HG03196 (cell line): ENCODE measurements around the gene NCS1.

ENCODE experiments used
- ATAC-seq: cut with Tn5 transposase; IDR thresholded peaks from one replicate; pipeline ENCODE4 v1.9.1; 2021; ENCODE audit not compliant: unreplicated experiment

The NCS1 gene

GRCh38 chr9:130147198-130147597 is 25.0 kb upstream of the NCS1 start:
- no peak for ATAC-seq

- ATAC-seq, result no peak
Measured at GRCh38 chr9:130147910-130148309, 24.3 kb upstream of the NCS1 start.

- ATAC-seq, result no peak
Measured at GRCh38 chr9:130149031-130149430, 23.2 kb upstream of the NCS1 start.

- ATAC-seq, result no peak
Measured at GRCh38 chr9:130149654-130150286, 22.4 kb upstream of the NCS1 start.

GRCh38 chr9:130150779-130151382 is 21.3 kb upstream of the NCS1 start:
- ATAC-seq, result no peak

GRCh38 chr9:130154816-130155215 is 17.4 kb upstream of the NCS1 start:
- ATAC-seq, result no peak

GRCh38 chr9:130155647-130156046 is 16.6 kb upstream of the NCS1 start:
- no peak for ATAC-seq

GRCh38 chr9:130156672-130157071 is 15.5 kb upstream of the NCS1 start:
- ATAC-seq, result no peak

- no peak for ATAC-seq
Measured at GRCh38 chr9:130157079-130157478, 15.1 kb upstream of the NCS1 start.

- no peak for ATAC-seq
Measured at GRCh38 chr9:130158001-130158400, 14.2 kb upstream of the NCS1 start.

GRCh38 chr9:130159057-130159456 is 13.1 kb upstream of the NCS1 start:
- no peak for ATAC-seq

GRCh38 chr9:130159915-130160670 is 12.1 kb upstream of the NCS1 start:
- no peak for ATAC-seq

GRCh38 chr9:130160862-130161470 is 11.2 kb upstream of the NCS1 start:
- ATAC-seq, result no peak

GRCh38 chr9:130165579-130165978 is 6.6 kb upstream of the NCS1 start:
- ATAC-seq, result no peak

GRCh38 chr9:130166399-130166798 is 5.8 kb upstream of the NCS1 start:
- ATAC-seq, result no peak

GRCh38 chr9:130167927-130168326 is 4.3 kb upstream of the NCS1 start:
- ATAC-seq, result no peak

- no peak for ATAC-seq
Measured at GRCh38 chr9:130171226-130172148, 717 bp upstream of the NCS1 start.

- ATAC-seq, result no peak
Measured at GRCh38 chr9:130172858-130173665, 858 bp downstream of the NCS1 start.

- ATAC-seq, result no peak
Measured at GRCh38 chr9:130173666-130173983, 1.4 kb downstream of the NCS1 start.

- ATAC-seq, result no peak
Measured at GRCh38 chr9:130174025-130174424, 1.8 kb downstream of the NCS1 start.
